Glutamatergic neuron (in vitro differentiated cells): ENCODE data around the gene CDK15. TPM values are rescaled to one million over a fixed set of nuclear protein-coding genes. Genes with fewer than 3 reads are reported as not detected.

ENCODE experiments used
- DNase-seq: peaks from one replicate; pipeline ENCODE4 v3.0.0; 2022
- H3K27ac Mint-ChIP-seq: one replicate; pipeline ENCODE4 v1.8.0; 2020; ENCODE audit warnings: mild to moderate bottlenecking, mixed read lengths, inconsistent platforms; ENCODE audit not compliant: unreplicated experiment
- H3K27me3 Mint-ChIP-seq: one replicate; pipeline ENCODE4 v1.8.0; 2020; ENCODE audit warnings: mild to moderate bottlenecking, moderate library complexity, mixed read lengths, inconsistent platforms; ENCODE audit not compliant: unreplicated experiment
- H3K36me3 Mint-ChIP-seq: one replicate; pipeline ENCODE4 v1.8.0; 2020; ENCODE audit warnings: mild to moderate bottlenecking, mixed read lengths, inconsistent platforms; ENCODE audit not compliant: unreplicated experiment
- H3K4me1 Mint-ChIP-seq: one replicate; pipeline ENCODE4 v1.8.0; 2020; ENCODE audit warnings: mild to moderate bottlenecking, low read depth, mixed read lengths, inconsistent platforms; ENCODE audit not compliant: unreplicated experiment
- H3K4me3 Mint-ChIP-seq: one replicate; pipeline ENCODE4 v1.8.0; 2020; ENCODE audit warnings: mild to moderate bottlenecking, mixed read lengths, inconsistent platforms; ENCODE audit not compliant: unreplicated experiment
- H3K9me3 Mint-ChIP-seq: one replicate; pipeline ENCODE4 v1.8.0; 2020; ENCODE audit warnings: mild to moderate bottlenecking, moderate library complexity, mixed read lengths, inconsistent platforms; ENCODE audit not compliant: unreplicated experiment
- CTCF ChIP-seq: fragments of 200-600 bp; sonication (generic); IDR thresholded peaks from one replicate; pipeline ENCODE4 v1.5.0; 2021; ENCODE audit not compliant: partially characterized antibody, unreplicated experiment
- total RNA-seq: library from RNA; stranded (reverse); fragmentation: NEBNext Ultra II Directional; extraction: Animal tissue kit (Norgen Biotek cat#: 25700); gene quantifications from one replicate; pipeline ENCODE4 v1.2.1, GENCODE V29; 2021; ENCODE audit not compliant: unreplicated experiment

The CDK15 gene
- total RNA-seq, 1 donor from 2014 or later, result 0.61 TPM

- no peak for TF ChIP-seq CTCF
- Mint-ChIP-seq H3K4me1 (peaks cover 10% of the 10 kb centered on the region), H3K36me3 (no peaks in the 10 kb centered on the region), H3K27me3 (peaks cover 5% of the 10 kb centered on the region), H3K27ac (no peak overlapping the region), H3K4me3 (no peak overlapping the region), H3K9me3 (no peaks in the 10 kb centered on the region)
- no peak for DNase-seq
Observed at GRCh38 chr2:201928363-201928762, 122.0 kb downstream of the CDK15 start.

- no peaks in the 10 kb centered on the region for H3K9me3 Mint-ChIP-seq
- peaks cover 8% of the 10 kb centered on the region for H3K27me3 Mint-ChIP-seq
- peaks cover 10% of the 10 kb centered on the region for H3K4me1 Mint-ChIP-seq
- no peak for TF ChIP-seq CTCF
- no peak for DNase-seq
- no peak overlapping the region for H3K27ac Mint-ChIP-seq
- no peaks in the 10 kb centered on the region for H3K36me3 Mint-ChIP-seq
- no peak overlapping the region for H3K4me3 Mint-ChIP-seq
Observed at GRCh38 chr2:201929281-201930026, 123.1 kb downstream of the CDK15 start.

- Mint-ChIP-seq H3K27me3 (peaks cover 8% of the 10 kb centered on the region), H3K4me3 (no peak overlapping the region), H3K36me3 (peaks cover 1% of the 10 kb centered on the region), H3K4me1 (peaks cover 10% of the 10 kb centered on the region), H3K27ac (no peak overlapping the region), H3K9me3 (peaks cover 2% of the 10 kb centered on the region)
- DNase-seq, result no peak
- no peak for TF ChIP-seq CTCF
Observed at GRCh38 chr2:201930043-201930442, 123.7 kb downstream of the CDK15 start.

GRCh38 chr2:201930831-201931230, 124.5 kb downstream of the CDK15 start:
- Mint-ChIP-seq H3K4me1 (peaks cover 10% of the 10 kb centered on the region), H3K9me3 (peaks cover 2% of the 10 kb centered on the region), H3K27me3 (peaks cover 9% of the 10 kb centered on the region), H3K4me3 (no peak overlapping the region), H3K36me3 (peaks cover 8% of the 10 kb centered on the region), H3K27ac (no peak overlapping the region)
- no peak for DNase-seq
- no peak for TF ChIP-seq CTCF

GRCh38 chr2:201931475-201931874, 125.1 kb downstream of the CDK15 start:
- Mint-ChIP-seq H3K27ac (no peak overlapping the region), H3K36me3 (peaks cover 8% of the 10 kb centered on the region), H3K27me3 (peaks cover 9% of the 10 kb centered on the region), H3K9me3 (peaks cover 2% of the 10 kb centered on the region), H3K4me3 (no peak overlapping the region), H3K4me1 (peaks cover 10% of the 10 kb centered on the region)
- TF ChIP-seq CTCF, result no peak
- DNase-seq, result no peak
